ENCODE measurements around the gene ARSK.

ARSK gene

GRCh38 chr5:95564450-95564849 lies 9.5 kb downstream of the ARSK start:
- DNase-seq, result no peak

- DNase-seq, result no peak
Measured at GRCh38 chr5:95565280-95565920, 10.5 kb downstream of the ARSK start.

GRCh38 chr5:95572016-95572415 lies 17.1 kb downstream of the ARSK start:
- no peak for DNase-seq

GRCh38 chr5:95581576-95581975 lies 26.7 kb downstream of the ARSK start:
- no peak for DNase-seq

GRCh38 chr5:95583992-95584391 lies 29.1 kb downstream of the ARSK start:
- no peak for DNase-seq

GRCh38 chr5:95590880-95591279 lies 36.0 kb downstream of the ARSK start:
- peak in 1 of 5 experiments; percentile 82 for DNase-seq

GRCh38 chr5:95591490-95591901 lies 36.6 kb downstream of the ARSK start:
- DNase-seq, result peak in 1 of 5 experiments; percentile 92

GRCh38 chr5:95595289-95595931 lies 40.5 kb downstream of the ARSK start:
- DNase-seq, result no peak

GRCh38 chr5:95599252-95599651 lies 44.4 kb downstream of the ARSK start:
- no peak for DNase-seq

GRCh38 chr5:95600557-95600956 lies 45.7 kb downstream of the ARSK start:
- DNase-seq, result no peak

- DNase-seq, result no peak
Measured at GRCh38 chr5:95605786-95606185, 50.9 kb downstream of the ARSK start.

GRCh38 chr5:95606419-95606818 lies 51.5 kb downstream of the ARSK start:
- no peak for DNase-seq

- no peak for DNase-seq
Measured at GRCh38 chr5:95609711-95610110, 54.8 kb downstream of the ARSK start.

GRCh38 chr5:95610546-95610945 lies 55.6 kb downstream of the ARSK start:
- no peak for DNase-seq

GRCh38 chr5:95611396-95611795 lies 56.5 kb downstream of the ARSK start:
- no peak for DNase-seq

GRCh38 chr5:95613514-95613913 lies 58.6 kb downstream of the ARSK start:
- no peak for DNase-seq

GRCh38 chr5:95615164-95615467 lies 60.2 kb downstream of the ARSK start:
- DNase-seq, result no peak

GRCh38 chr5:95617057-95617456 lies 62.2 kb downstream of the ARSK start:
- DNase-seq, result no peak

- no peak for DNase-seq
Measured at GRCh38 chr5:95619096-95619495, 64.2 kb downstream of the ARSK start.

GRCh38 chr5:95619514-95620029 lies 64.7 kb downstream of the ARSK start:
- DNase-seq, result no peak

GRCh38 chr5:95620030-95620869 lies 65.3 kb downstream of the ARSK start, which contains the start of gene GPR150:
Gene GPR150, plus strand, starts transcription at chr5:95620087. Its CDS starts 189 bp downstream, at chr5:95620276.
- DNase-seq, result peak; percentile 36 to 84 (median 53)

- DNase-seq, result peak; percentile 24 to 73 (median 33)
Measured at GRCh38 chr5:95620870-95621838, 66.3 kb downstream of the ARSK start.
